HepG2 (cell line): Measurements from ENCODE around the gene RAD17. TPM values are rescaled to one million over a fixed set of nuclear protein-coding genes. Genes with fewer than 3 reads are reported as not detected.

Experiments used
- ATAC-seq: fragments of 200-7000 bp; cut with Tn5 transposase; 3 replicates; pipeline ENCODE4 v1.9.1; 2020; ENCODE audit warnings: mild to moderate bottlenecking, moderate library complexity
- BruUV-seq: library from RNA; stranded (reverse); fragments of 400-500 nt; replicated peaks from 2 replicates; lab custom pipeline; 2021; lab: Mats Ljungman, UMichigan
- CTCF ChIA-PET: fragments of 300-600 bp; formaldehyde crosslinking; extraction: SDS; loops from one replicate; lab custom pipeline; 2021; ENCODE audit warnings: low total read pairs, inconsistent platforms, low intra/inter-chr PET ratio; lab: Yijun Ruan, JAX
- POLR2A ChIA-PET: fragments of 350-600 bp; sonication (Branson Sonifier 250); formaldehyde crosslinking; loops from one replicate; lab custom pipeline; 2020; ENCODE audit warnings: antibody characterized with exemption, inconsistent platforms; lab: Yijun Ruan, JAX
- DNase-seq: peaks from one replicate; pipeline ENCODE4 v3.0.0-alpha.2; 2015; ENCODE audit warnings: low spot score
- FAIRE-seq: peaks from 3 replicates; lab custom pipeline; 2011; peaks lifted over from hg19 to GRCh38; lab: Jason Lieb, UNC
- H2AFZ ChIP-seq: one replicate; pipeline ENCODE4 v1.6.1; 2011; ENCODE audit warnings: low read length, inconsistent platforms
- H3K27ac ChIP-seq: fragments of 300-600 bp; 3 replicates; pipeline ENCODE4 v1.8.0; 2011; ENCODE audit warnings: mixed run types, mild to moderate bottlenecking, mixed read lengths, low read length, inconsistent platforms; ENCODE audit not compliant: insufficient read depth; ENCODE audit errors: extremely low read length
- H3K27me3 ChIP-seq, 2 experiments: fragments of 200-600 bp in 1 of 2; 2 replicates in 1 of 2; 3 replicates in 1 of 2; pipeline versions ENCODE4 v1.6.0 to v1.8.0; 2011; ENCODE audit warnings: low read length in 2 of 2, mild to moderate bottlenecking in 2 of 2, moderate library complexity in 2 of 2, inconsistent platforms in 1 of 2; ENCODE audit not compliant: insufficient read depth in 2 of 2, control insufficient read depth in 1 of 2
- H3K36me3 ChIP-seq, 2 experiments: fragments of 200-600 bp in 1 of 2; replicated peaks in 1 of 2; 2 replicates in 1 of 2; 3 replicates in 1 of 2; pipeline versions ENCODE4 v1.5.1 to v1.8.0; 2011; ENCODE audit warnings: low read length in 2 of 2, inconsistent platforms in 1 of 2; ENCODE audit not compliant: insufficient read depth in 2 of 2, control insufficient read depth in 1 of 2
- H3K4me1 ChIP-seq: 2 replicates; pipeline ENCODE4 v1.5.1; 2012; ENCODE audit warnings: low read length, inconsistent platforms; ENCODE audit not compliant: insufficient read depth
- H3K4me2 ChIP-seq: 2 replicates; pipeline ENCODE4 v1.6.0; 2011; ENCODE audit warnings: low read depth, low read length, inconsistent platforms
- H3K4me3 ChIP-seq, 3 experiments: fragments of 200-600 bp in 1 of 3; sonication (generic), shearing (Covaris generic) in 1 of 3; replicated peaks in 1 of 3; 2 replicates each; pipeline ENCODE4 v1.5.1; 2011 to 2016; ENCODE audit warnings: low read length in 3 of 3, inconsistent platforms in 2 of 3, low read depth in 2 of 3, mild to moderate bottlenecking in 2 of 3, control low read depth in 1 of 3, mixed read lengths in 1 of 3; ENCODE audit not compliant: insufficient read depth in 1 of 3
- H3K79me2 ChIP-seq: one replicate; pipeline ENCODE4 v1.6.1; 2011; ENCODE audit warnings: low read length, inconsistent platforms; ENCODE audit not compliant: insufficient read depth
- H3K9ac ChIP-seq: 2 replicates; pipeline ENCODE4 v1.6.0; 2011; ENCODE audit warnings: mild to moderate bottlenecking, low read depth, low read length, inconsistent platforms; ENCODE audit not compliant: insufficient read depth
- H3K9me3 ChIP-seq: 2 replicates; pipeline ENCODE4 v1.5.1; 2012; ENCODE audit warnings: mild to moderate bottlenecking, low read length
- H4K20me1 ChIP-seq: 2 replicates; pipeline ENCODE4 v1.6.0; 2011; ENCODE audit warnings: inconsistent platforms, mild to moderate bottlenecking, low read length, moderate library complexity; ENCODE audit not compliant: insufficient read depth
- ELF4 ChIP-seq: sonication (generic); formaldehyde crosslinking; IDR thresholded peaks from 2 replicates; pipeline ENCODE4 v1.5.0; 2020; ENCODE audit warnings: missing genetic modification reagents, mild to moderate bottlenecking, moderate library complexity, borderline replicate concordance
- FOSL1 ChIP-seq: sonication (generic); formaldehyde crosslinking; IDR thresholded peaks from 2 replicates; pipeline ENCODE4 v1.9.0; 2021; ENCODE audit warnings: missing genetic modification reagents, borderline replicate concordance
- MTA1 ChIP-seq: sonication (generic); formaldehyde crosslinking; IDR thresholded peaks from 2 replicates; pipeline ENCODE4 v1.4.0; 2020; ENCODE audit warnings: missing genetic modification reagents, mild to moderate bottlenecking, borderline replicate concordance
- MXD3 ChIP-seq: IDR thresholded peaks from 2 replicates; pipeline ENCODE4 v1.6.1; 2016; ENCODE audit warnings: mild to moderate bottlenecking, missing biosample characterization, missing genetic modification reagents
- MXD4 ChIP-seq: IDR thresholded peaks from 2 replicates; pipeline ENCODE4 v1.6.1; 2016; ENCODE audit warnings: mild to moderate bottlenecking, missing biosample characterization, missing genetic modification reagents
- PAX8 ChIP-seq: sonication (generic); formaldehyde crosslinking; IDR thresholded peaks from 2 replicates; pipeline ENCODE4 v1.8.0; 2022; ENCODE audit warnings: mild to moderate bottlenecking, missing genetic modification reagents, borderline replicate concordance
- POLR2AphosphoS5 ChIP-seq: IDR thresholded peaks from 2 replicates; pipeline ENCODE4 v1.6.1; 2012; ENCODE audit warnings: low read depth, low read length
- RFX3 ChIP-seq: IDR thresholded peaks from 2 replicates; pipeline ENCODE4 v1.6.1; 2016; ENCODE audit warnings: missing biosample characterization, missing genetic modification reagents
- SNRNP70 ChIP-seq: fragments of 200-400 bp; formaldehyde crosslinking; IDR thresholded peaks from 2 replicates; pipeline ENCODE4 v1.6.1; 2017; ENCODE audit warnings: mild to moderate bottlenecking, low read depth, low read length, moderate library complexity
- SP4 ChIP-seq: sonication (generic); formaldehyde crosslinking; IDR thresholded peaks from 2 replicates; pipeline ENCODE4 v1.8.1; 2023; ENCODE audit warnings: mild to moderate bottlenecking, missing genetic modification reagents
- TIGD3 ChIP-seq: sonication (generic); formaldehyde crosslinking; IDR thresholded peaks from 2 replicates; pipeline ENCODE4 v1.5.1; 2020; ENCODE audit warnings: mild to moderate bottlenecking, missing genetic modification reagents, borderline replicate concordance
- UBTF ChIP-seq: sonication (generic); formaldehyde crosslinking; IDR thresholded peaks from 2 replicates; pipeline ENCODE4 v1.4.0; 2020; ENCODE audit warnings: mild to moderate bottlenecking, missing genetic modification reagents
- ZNF549 ChIP-seq: sonication (generic); formaldehyde crosslinking; IDR thresholded peaks from 2 replicates; pipeline ENCODE4 v1.5.0; 2020; ENCODE audit warnings: missing genetic modification reagents
- ZNF678 ChIP-seq: sonication (generic); formaldehyde crosslinking; IDR thresholded peaks from 2 replicates; pipeline ENCODE4 v1.4.0; 2020; ENCODE audit warnings: mild to moderate bottlenecking, missing genetic modification reagents
- ZNF781 ChIP-seq: sonication (generic); formaldehyde crosslinking; IDR thresholded peaks from 2 replicates; pipeline ENCODE4 v1.5.1; 2020; ENCODE audit warnings: borderline replicate concordance, mild to moderate bottlenecking, missing genetic modification reagents; ENCODE audit errors: not compliant biosample characterization
- in situ Hi-C: cut with HindIII; loops from 2 replicates; pipeline ENCODE4 v1.10.0; 2017; ENCODE audit warnings: low pct_unique_long_range_greater_than_20kb; ENCODE audit not compliant: extremely low pct_ligation_motif_present
- intact Hi-C: fragments of 100-400 bp; cut with micrococcal nuclease; formaldehyde crosslinking; loops from one replicate; pipeline ENCODE4 v1.10.0; 2022; ENCODE audit not compliant: unreplicated experiment
- polyA plus RNA-seq, 8 experiments: library from polyadenylated mRNA; depleted of rRNA in 3 of 8; stranded (reverse) in 7 of 8; unstranded in 1 of 8; fragments of >200 nt; fragmentation: Illumina TruSeq in 4 of 8; extraction: Trizol in 4 of 8; gene quantifications; 2 replicates each; pipeline versions ENCODE4 v1.2.1 to v1.2.3, GENCODE V29; 2011 to 2016; ENCODE audit warnings: low read depth in 4 of 8, missing spikeins in 1 of 8, mixed read lengths in 1 of 8; ENCODE audit not compliant: insufficient read depth in 1 of 8
- total RNA-seq, 5 experiments: library from RNA; depleted of rRNA; stranded (reverse); fragments of >200 nt; fragmentation: Illumina TruSeq; extraction: Trizol; gene quantifications; 2 replicates each; pipeline ENCODE4 v1.2.3, GENCODE V29; 2016; ENCODE audit warnings: low read depth in 1 of 5

RAD17 gene
- total and polyA plus RNA-seq, 2 of the 13 experiments (the other 11 are each of a cell fraction or from before 2014, with no cell fraction given) = 24.0 to 25.9 TPM

- FAIRE-seq (no peak), DNase-seq (no peak), ATAC-seq (no peak)
- Histone ChIP-seq H3K79me2 (peaks cover 9% of the 10 kb centered on the region), H3K4me1 (peaks cover 31% of the 10 kb centered on the region), H3K9ac (no peak overlapping the region), H3K4me3 (no peak overlapping the region; a peak in 1 of 6 replicates), H3K4me2 (peak overlapping the region; percentile 23), H3K36me3 (peaks cover 6 to 16% of the 10 kb centered on the region in 2 experiments; a peak in 4 of 5 replicates), H2AFZ (no peak overlapping the region), H3K9me3 (no peaks in the 10 kb centered on the region), H4K20me1 (no peaks in the 10 kb centered on the region), H3K27me3 (no peaks in the 10 kb centered on the region), H3K27ac (no peak overlapping the region)
- BruUV-seq = no TSS peak
- ChIA-PET CTCF (no interaction called here), POLR2A (no interaction called here)
- intact Hi-C loops (no loop called here), in situ Hi-C loops (no loop called here)
- TF ChIP-seq POLR2AphosphoS5 (no peak), MXD4 (CRISPR knock-in tag) (no peak), SNRNP70 (no peak), PAX8 (CRISPR knock-in tag) (no peak), MXD3 (CRISPR knock-in tag) (no peak), FOSL1 (CRISPR knock-in tag) (no peak), RFX3 (CRISPR knock-in tag) (no peak), TIGD3 (CRISPR knock-in tag) (no peak), ZNF678 (CRISPR knock-in tag) (no peak), UBTF (no peak), ZNF549 (CRISPR knock-in tag) (no peak), SP4 (CRISPR knock-in tag) (no peak), ZNF781 (CRISPR knock-in tag) (no peak), MTA1 (CRISPR knock-in tag) (no peak), ELF4 (no peak)
These were observed 47.1 kb downstream of the RAD17 start for GRCh38 chr5:69416699-69417098.
